GM12878 (cell line): ENCODE results near the gene RHBDF2. TPM values are rescaled to one million over a fixed set of nuclear protein-coding genes. Genes with fewer than 3 reads are reported as not detected.

Experiments
- ATAC-seq: fragments of 200-7000 bp; cut with Tn5 transposase; 3 replicates; pipeline ENCODE4 v1.9.1; 2020; ENCODE audit warnings: mild to moderate bottlenecking, moderate library complexity
- BruUV-seq: library from RNA; stranded (reverse); fragments of 400-500 nt; replicated peaks from 2 replicates; lab custom pipeline; 2021; lab: Mats Ljungman, UMichigan
- CTCF ChIA-PET: fragments of 300-600 bp; sonication (Branson Sonifier 250); formaldehyde crosslinking; extraction: SDS; loops from one replicate; lab custom pipeline; 2021; ENCODE audit warnings: inconsistent platforms; lab: Yijun Ruan, JAX
- POLR2A ChIA-PET: fragments of 350-600 bp; formaldehyde crosslinking; extraction: SDS; loops from one replicate; lab custom pipeline; 2021; ENCODE audit warnings: inconsistent platforms; lab: Charles Lee
- RAD21 ChIA-PET: fragments of 300-600 bp; sonication (Branson Sonifier 250); formaldehyde crosslinking; loops from one replicate; lab custom pipeline; 2023; ENCODE audit warnings: antibody characterized with exemption; ENCODE audit not compliant: unreplicated experiment; lab: Charles Lee
- SMC1A ChIA-PET: fragments of 300-600 bp; sonication (Branson Sonifier 250); formaldehyde crosslinking; loops from one replicate; lab custom pipeline; 2023; ENCODE audit not compliant: unreplicated experiment, uncharacterized antibody; lab: Charles Lee
- DNase-seq: peaks from one replicate; pipeline ENCODE4 v3.0.0-alpha.2; 2011; ENCODE audit warnings: low read depth, low spot score
- FAIRE-seq: peaks from 3 replicates; lab custom pipeline; 2011; peaks lifted over from hg19 to GRCh38; lab: Jason Lieb, UNC
- H2AFZ ChIP-seq: 2 replicates; pipeline ENCODE4 v1.6.0; 2011; ENCODE audit warnings: low read depth, low read length, control low read depth; ENCODE audit not compliant: control insufficient read depth
- H3K27ac ChIP-seq: 2 replicates; pipeline ENCODE4 v1.5.1; 2011; ENCODE audit warnings: control low read depth; ENCODE audit not compliant: control insufficient read depth, insufficient read depth
- H3K27me3 ChIP-seq, 2 experiments: replicated peaks in 1 of 2; 2 replicates each; pipeline versions ENCODE4 v1.6.0 to v1.6.1; 2011; ENCODE audit warnings: low read length in 1 of 2; ENCODE audit not compliant: control insufficient read depth in 2 of 2, insufficient read depth in 2 of 2
- H3K36me3 ChIP-seq, 2 experiments: 2 replicates each; pipeline ENCODE4 v1.5.1; 2011; ENCODE audit warnings: low read length in 1 of 2; ENCODE audit not compliant: control insufficient read depth in 2 of 2, insufficient read depth in 2 of 2
- H3K4me1 ChIP-seq: 2 replicates; pipeline ENCODE4 v1.6.1; 2011; ENCODE audit warnings: mild to moderate bottlenecking, low read length, moderate library complexity, mixed read lengths; ENCODE audit not compliant: control insufficient read depth, insufficient read depth
- H3K4me2 ChIP-seq: 2 replicates; pipeline ENCODE4 v1.6.0; 2011; ENCODE audit warnings: control low read depth; ENCODE audit not compliant: control insufficient read depth, insufficient read depth
- H3K4me3 ChIP-seq: fragments of 200-600 bp; sonication (generic); 2 replicates; pipeline ENCODE4 v1.5.1; 2016
- H3K79me2 ChIP-seq: 2 replicates; pipeline ENCODE4 v1.6.0; 2011; ENCODE audit warnings: low read length; ENCODE audit not compliant: control insufficient read depth, insufficient read depth
- H3K9ac ChIP-seq: 2 replicates; pipeline ENCODE4 v1.8.0; 2011; ENCODE audit warnings: low read length, control low read depth, mixed read lengths; ENCODE audit not compliant: control insufficient read depth, insufficient read depth
- H3K9me3 ChIP-seq: replicated peaks from 3 replicates; pipeline ENCODE4 v1.5.1; 2011; ENCODE audit warnings: mild to moderate bottlenecking, low read length; ENCODE audit not compliant: control insufficient read depth, insufficient read depth
- H4K20me1 ChIP-seq: 2 replicates; pipeline ENCODE4 v1.6.0; 2011; ENCODE audit not compliant: control insufficient read depth, insufficient read depth
- CEBPB ChIP-seq, 2 experiments: fragments of 150-350 bp in 1 of 2; IDR thresholded peaks; 2 replicates each; pipeline ENCODE4 v1.6.1; 2012 to 2014; ENCODE audit warnings: low read depth in 2 of 2, low read length in 2 of 2, borderline replicate concordance in 1 of 2, inconsistent platforms in 1 of 2
- CEBPZ ChIP-seq: fragments of 150-350 bp; IDR thresholded peaks from 2 replicates; pipeline ENCODE4 v1.6.1; 2016; ENCODE audit warnings: low read depth, low read length
- CREB1 ChIP-seq: IDR thresholded peaks from 2 replicates; pipeline ENCODE4 v1.6.1; 2012; ENCODE audit warnings: low read depth, mild to moderate bottlenecking, inconsistent platforms
- HDGF ChIP-seq: fragments of 450-650 bp; IDR thresholded peaks from 2 replicates; pipeline ENCODE4 v1.6.1; 2016; ENCODE audit warnings: antibody characterized with exemption
- IKZF1 ChIP-seq: fragments of 450-650 bp; conservative IDR thresholded peaks from 2 replicates; pipeline ENCODE4 v1.6.1; 2017; ENCODE audit warnings: antibody characterized with exemption, mild to moderate bottlenecking
- KDM1A ChIP-seq: fragments of 200-600 bp; sonication (generic); IDR thresholded peaks from 2 replicates; pipeline ENCODE4 v1.6.1; 2016; ENCODE audit warnings: borderline replicate concordance
- MYC ChIP-seq: IDR thresholded peaks from 2 replicates; pipeline ENCODE4 v1.6.1; 2011; ENCODE audit warnings: mild to moderate bottlenecking, low read length, moderate library complexity, inconsistent platforms; ENCODE audit not compliant: insufficient read depth, insufficient replicate concordance, insufficient read length, severe bottlenecking
- NR2C1 ChIP-seq: fragments of 450-650 bp; IDR thresholded peaks from 2 replicates; pipeline ENCODE4 v1.6.1; 2017; ENCODE audit warnings: antibody characterized with exemption, mild to moderate bottlenecking, moderate library complexity
- NR2F1 ChIP-seq: fragments of 450-650 bp; conservative IDR thresholded peaks from 2 replicates; pipeline ENCODE4 v1.6.1; 2017; ENCODE audit warnings: mild to moderate bottlenecking
- NRF1 ChIP-seq: conservative IDR thresholded peaks from 2 replicates; pipeline ENCODE4 v1.6.1; 2011; ENCODE audit warnings: mild to moderate bottlenecking, low read depth, low read length, improper control_type of control experiment
- PBX3 ChIP-seq: IDR thresholded peaks from 2 replicates; pipeline ENCODE4 v1.6.1; 2011; ENCODE audit warnings: mild to moderate bottlenecking, low read depth, low read length, moderate library complexity; ENCODE audit not compliant: insufficient replicate concordance
- POU2F2 ChIP-seq: IDR thresholded peaks from 3 replicates; pipeline ENCODE4 v1.6.1; 2011; ENCODE audit warnings: low read depth, mild to moderate bottlenecking, low read length, borderline replicate concordance
- SUZ12 ChIP-seq: fragments of 200-600 bp; sonication (generic); IDR thresholded peaks from one replicate; pipeline ENCODE4 v1.6.1; 2018; ENCODE audit warnings: antibody characterized with exemption, mild to moderate bottlenecking; ENCODE audit not compliant: unreplicated experiment
- YY1 ChIP-seq: IDR thresholded peaks from 2 replicates; pipeline ENCODE4 v1.6.1; 2011; ENCODE audit warnings: low read depth, mild to moderate bottlenecking, low read length
- ZNF24 ChIP-seq: fragments of 450-650 bp; IDR thresholded peaks from 2 replicates; pipeline ENCODE4 v1.6.1; 2017; ENCODE audit warnings: antibody characterized with exemption, mild to moderate bottlenecking
- WGBS: methylation state at CpG from one replicate; pipeline ENCODE4 v1.1.6; 2016; ENCODE audit warnings: low lambda C conversion rate; ENCODE audit not compliant: insufficient replicate concordance, insufficient coverage; ENCODE audit errors: missing lambda C conversion rate; 5-methylcytosine and 5-hydroxymethylcytosine counted together
- in situ Hi-C: fragments of 300-500 bp; cut with MboI; formaldehyde crosslinking; loops from 9 replicates; pipeline ENCODE4 v1.14.3; 2018; ENCODE audit warnings: mixed read lengths
- intact Hi-C: fragments of 100-400 bp; cut with micrococcal nuclease; formaldehyde crosslinking; loops from one replicate; pipeline ENCODE4 v1.14.2; 2022; ENCODE audit not compliant: unreplicated experiment
- polyA plus RNA-seq, 11 experiments: library from polyadenylated mRNA; depleted of rRNA in 4 of 11; unstranded in 6 of 11; stranded (reverse) in 5 of 11; fragments of >200 nt; fragmentation: Nextera tagmentation in 4 of 11; fragmentation: Illumina TruSeq in 1 of 11; extraction: Ambion mirVana in 4 of 11; extraction: Trizol in 1 of 11; gene quantifications; 1 replicate in 1 of 11; 2 replicates in 10 of 11; pipeline versions ENCODE4 v1.2.1 to v1.2.3, GENCODE V29; 2011 to 2016; ENCODE audit warnings: inconsistent platforms in 2 of 11, missing spikeins in 2 of 11, low read depth in 1 of 11
- total RNA-seq, 4 experiments: library from RNA; depleted of rRNA in 3 of 4; stranded (reverse); fragments of >200 nt in 3 of 4; fragmentation: Illumina TruSeq in 1 of 4; extraction: Trizol in 1 of 4; gene quantifications; 2 replicates each; pipeline versions ENCODE4 v1.2.1 to v1.2.3, GENCODE V29; 2013 to 2021
- TF ChIP-seq, protein P1 (sequence below): fragments of 450-650 bp; IDR thresholded peaks from 2 replicates; pipeline ENCODE4 v1.6.1; 2017; ENCODE audit warnings: low read depth, mild to moderate bottlenecking, moderate library complexity

RHBDF2 gene
- total and polyA plus RNA-seq, 10 of the 15 experiments (the other 5 are each of a cell fraction or from before 2014, with no cell fraction given), result 0.97 to 43.0 (median 18.7) TPM

GRCh38 chr17:76497979-76498875 is 3.0 kb downstream of the RHBDF2 start (continued):
- TF ChIP-seq ZNF24 (no peak), NR2F1 (no peak), MYC (no peak), NR2C1 (no peak), SUZ12 (no peak), HDGF (peak; percentile 71; the same call in 1 of the 2 replicates), CEBPB (IDR thresholded peaks at IDR 0.05; ENCODE audit: borderline replicate concordance in 1 of 2, low read depth in 2 of 2, low read length in 2 of 2) (no peak), NRF1 (no peak), POU2F2 (0 out of 3 replicates have a peak, but pooled peaks have one; percentile 7)

GRCh38 chr17:76497699-76497978 is 3.6 kb downstream of the RHBDF2 start:
- H3K4me2 ChIP-seq, result peak overlapping the region; percentile 88
- H3K9me3 ChIP-seq, result no peaks in the 10 kb centered on the region
- FAIRE-seq (no peak), DNase-seq (no peak), ATAC-seq (no peak)
- intact Hi-C loops (no loop called here), in situ Hi-C loops (no loop called here)
- ChIA-PET CTCF (interaction anchor here (1.2 to 3.1 kb wide), 5 partner anchors 10 to 88 kb away, joined by 4 to 15 read pairs (median 10); partner anchors contain the start of gene AANAT), SMC1A (interaction anchor here (1.2 to 8.7 kb wide), 3 partner anchors 13 to 30 kb away, joined by 3 to 115 read pairs (median 15); partner anchors contain the start of gene AANAT), RAD21 (interaction anchor here (1.9 to 5.4 kb wide), 4 partner anchors 10 to 31 kb away, joined by 4 to 34 read pairs (median 12); partner anchors contain the start of gene AANAT), POLR2A (interaction anchor here (0.6 to 9.0 kb wide), 3 partner anchors 9 to 230 kb away, joined by 3 to 101 read pairs (median 3); no protein-coding TSS in a partner anchor)
- H2AFZ ChIP-seq, result no peak overlapping the region
- H3K36me3 ChIP-seq, result no peaks in the 10 kb centered on the region; a peak in 3 of 4 replicates
- WGBS, result 97% methylated on average over 2 of the region's 2 CpGs
- H3K27ac ChIP-seq, result peak overlapping the region; percentile 86
- no peaks in the 10 kb centered on the region for H4K20me1 ChIP-seq
- peaks cover 67% of the 10 kb centered on the region for H3K79me2 ChIP-seq
- H3K27me3 ChIP-seq, result no peaks in the 10 kb centered on the region
- peak overlapping the region; percentile 81 for H3K9ac ChIP-seq
- no TSS peak for BruUV-seq
- H3K4me1 ChIP-seq, result peaks cover 72% of the 10 kb centered on the region
- peak overlapping the region; percentile 96; the same call in 1 of the 2 replicates for H3K4me3 ChIP-seq
- no peak for TF ChIP-seq IKZF1
- TF ChIP-seq, protein P1, sequence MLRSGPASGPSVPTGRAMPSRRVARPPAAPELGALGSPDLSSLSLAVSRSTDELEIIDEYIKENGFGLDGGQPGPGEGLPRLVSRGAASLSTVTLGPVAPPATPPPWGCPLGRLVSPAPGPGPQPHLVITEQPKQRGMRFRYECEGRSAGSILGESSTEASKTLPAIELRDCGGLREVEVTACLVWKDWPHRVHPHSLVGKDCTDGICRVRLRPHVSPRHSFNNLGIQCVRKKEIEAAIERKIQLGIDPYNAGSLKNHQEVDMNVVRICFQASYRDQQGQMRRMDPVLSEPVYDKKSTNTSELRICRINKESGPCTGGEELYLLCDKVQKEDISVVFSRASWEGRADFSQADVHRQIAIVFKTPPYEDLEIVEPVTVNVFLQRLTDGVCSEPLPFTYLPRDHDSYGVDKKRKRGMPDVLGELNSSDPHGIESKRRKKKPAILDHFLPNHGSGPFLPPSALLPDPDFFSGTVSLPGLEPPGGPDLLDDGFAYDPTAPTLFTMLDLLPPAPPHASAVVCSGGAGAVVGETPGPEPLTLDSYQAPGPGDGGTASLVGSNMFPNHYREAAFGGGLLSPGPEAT, result no peak
- no peak for TF ChIP-seq PBX3
- TF ChIP-seq KDM1A, result no peak
- no peak for TF ChIP-seq CEBPZ
- no peak for TF ChIP-seq CREB1
- TF ChIP-seq YY1, result no peak
